NCI-H128 (cell line): ENCODE data around the gene AOPEP.
A peak's percentile ranks its signal among the peaks of the same experiment; 100 is the strongest.

Experiments used
- DNase-seq: peaks from one replicate; lab custom pipeline; 2025; ENCODE audit not compliant: unreplicated experiment; lab: John Stamatoyannopoulos, UW

The AOPEP gene

GRCh38 chr9:94891183-94891582 lies 164.7 kb downstream of the AOPEP start:
- DNase-seq, result no peak

GRCh38 chr9:94892675-94893074 lies 166.2 kb downstream of the AOPEP start:
- no peak for DNase-seq

GRCh38 chr9:94894094-94894699 lies 167.7 kb downstream of the AOPEP start:
- no peak for DNase-seq

- DNase-seq, result no peak
Measured at GRCh38 chr9:94895668-94896067, 169.2 kb downstream of the AOPEP start.

- no peak for DNase-seq
Measured at GRCh38 chr9:94896512-94896911, 170.0 kb downstream of the AOPEP start.

GRCh38 chr9:94899464-94900221 lies 173.1 kb downstream of the AOPEP start:
- no peak for DNase-seq

- no peak for DNase-seq
Measured at GRCh38 chr9:94900222-94901018, 173.9 kb downstream of the AOPEP start.

GRCh38 chr9:94901019-94901363 lies 174.5 kb downstream of the AOPEP start:
- DNase-seq, result no peak

GRCh38 chr9:94903961-94904421 lies 177.5 kb downstream of the AOPEP start:
- DNase-seq, result no peak

GRCh38 chr9:94904806-94905205 lies 178.3 kb downstream of the AOPEP start:
- DNase-seq, result no peak

GRCh38 chr9:94905606-94906005 lies 179.1 kb downstream of the AOPEP start:
- no peak for DNase-seq

GRCh38 chr9:94906181-94906580 lies 179.7 kb downstream of the AOPEP start:
- DNase-seq, result no peak

- no peak for DNase-seq
Measured at GRCh38 chr9:94906713-94907112, 180.2 kb downstream of the AOPEP start.

GRCh38 chr9:94907264-94907936 lies 180.9 kb downstream of the AOPEP start:
- DNase-seq, result no peak

GRCh38 chr9:94908011-94908563 lies 181.6 kb downstream of the AOPEP start:
- DNase-seq, result peak; percentile 58

GRCh38 chr9:94908583-94909249 lies 182.2 kb downstream of the AOPEP start:
- no peak for DNase-seq

GRCh38 chr9:94909250-94909894 lies 182.9 kb downstream of the AOPEP start:
- DNase-seq, result no peak

GRCh38 chr9:94909965-94910730 lies 183.6 kb downstream of the AOPEP start:
- DNase-seq, result no peak

GRCh38 chr9:94911211-94911610 lies 184.7 kb downstream of the AOPEP start:
- no peak for DNase-seq
